Measurements from ENCODE around the gene KLK11. TPM values are rescaled to one million over a fixed set of nuclear protein-coding genes. Genes with fewer than 3 reads are reported as not detected.

Gene KLK11
- total and polyA plus RNA-seq, 2 donors (not counting 3 experiments of a cell fraction or from before 2014, with no cell fraction given), result not detected

- no peaks in the 10 kb centered on the region for H3K9me3 ChIP-seq (replicated peaks; ENCODE audit: control insufficient read depth, insufficient read depth, low read length)
- H4K20me1 ChIP-seq (replicated peaks; ENCODE audit: control insufficient read depth, extremely low read depth, insufficient read depth, low read length), result no peaks in the 10 kb centered on the region
- H3K4me2 ChIP-seq (ENCODE audit: insufficient read depth, low read length), result no peak overlapping the region
- H2AFZ ChIP-seq (ENCODE audit: low read depth, low read length), result no peak overlapping the region
- no peaks in the 10 kb centered on the region for H3K9me1 ChIP-seq (replicated peaks; ENCODE audit: control insufficient read depth, extremely low read depth, insufficient read depth, low read length)
- intact Hi-C loops (cut with micrococcal nuclease), result no loop called here
- H3K27ac ChIP-seq (ENCODE audit: insufficient read depth, low read depth, low read length), result no peak overlapping the region
- BruUV-seq (replicated peaks), result no TSS peak
- DNase-seq (ENCODE audit: low read depth, low spot score) (no peak), FAIRE-seq (no peak)
- H3K9ac ChIP-seq (replicated peaks; ENCODE audit: extremely low read depth, insufficient read depth, low read length), result no peak overlapping the region
- no peaks in the 10 kb centered on the region for H3K36me3 ChIP-seq (ENCODE audit: control insufficient read depth in 2 of 2, extremely low read depth in 1 of 2, insufficient read depth in 2 of 2, low read length in 2 of 2)
- TF ChIP-seq POLR2A (IDR thresholded peaks at IDR 0.05; ENCODE audit: low read depth, low read length) (no peak), CTCF (IDR thresholded peaks at IDR 0.05; ENCODE audit: extremely low read depth in 1 of 2, insufficient read depth in 1 of 2, low read depth in 1 of 2, low read length in 2 of 2) (no peak), MAX (IDR thresholded peaks at IDR 0.05; ENCODE audit: insufficient read depth, insufficient read length) (no peak), JUN (IDR thresholded peaks at IDR 0.05; ENCODE audit: borderline replicate concordance, insufficient read depth, insufficient read length, low read depth) (no peak), EZH2 (IDR thresholded peaks at IDR 0.05; ENCODE audit: borderline replicate concordance, low read depth, low read length, severe bottlenecking) (no peak), MYC (IDR thresholded peaks at IDR 0.05; ENCODE audit: low read depth, low read length) (no peak), POLR2AphosphoS5 (IDR thresholded peaks at IDR 0.05; ENCODE audit: insufficient read depth, low read depth, low read length) (no peak), GATA2 (IDR thresholded peaks at IDR 0.05; ENCODE audit: insufficient read depth, insufficient read length, low read depth, low read length) (no peak), FOS (IDR thresholded peaks at IDR 0.05; ENCODE audit: borderline replicate concordance, insufficient read depth, low read length) (no peak)
- no peaks in the 10 kb centered on the region for H3K4me1 ChIP-seq (ENCODE audit: control insufficient read depth, extremely low read depth, insufficient read depth, low read length)
- H3K79me2 ChIP-seq (ENCODE audit: control insufficient read depth, insufficient read depth, low read length), result no peaks in the 10 kb centered on the region
- dilution Hi-C loops (cut with MboI; ENCODE audit: extremely low pct_ligation_motif_present, low sequenced_read_pairs), result no loop called here
- POLR2A ChIA-PET, result no interaction called here
- no peak overlapping the region for H3K4me3 ChIP-seq (replicated peaks in 1 of 3; ENCODE audit: insufficient read depth in 1 of 3, low read depth in 1 of 3, low read length in 3 of 3)
- CTCF ChIA-PET, result interaction anchor here (1.0 kb wide), 1 partner anchor 19 kb away, joined by 3 read pairs; no protein-coding TSS in a partner anchor
- H3K27me3 ChIP-seq (ENCODE audit: control insufficient read depth in 2 of 2, insufficient read depth in 2 of 2, low read length in 2 of 2), result no peaks in the 10 kb centered on the region
Measured at GRCh38 chr19:51040151-51040550, 13.7 kb upstream of the KLK11 start.
